Omental fat pad (tissue), 4 donors: ENCODE measurements around the gene SSH3. TPM values are rescaled to one million over a fixed set of nuclear protein-coding genes. Genes with fewer than 3 reads are reported as not detected.

Source experiments
- ATAC-seq: fragments of 150-250 bp; one replicate; pipeline ENCODE4 v1.9.1; 2016; ENCODE audit warnings: mild to moderate bottlenecking, moderate library complexity; ENCODE audit not compliant: low FRiP score
- DNase-seq: peaks from one replicate; pipeline ENCODE4 v3.0.0-alpha.2; 2019; ENCODE audit warnings: low spot score
- CTCF ChIP-seq, 3 donors: fragments of 450-650 bp; IDR thresholded peaks; one replicate each; pipeline ENCODE4 v1.5.1; 2016 to 2017; ENCODE audit warnings: antibody characterized with exemption in 3 of 3, mild to moderate bottlenecking in 3 of 3, moderate library complexity in 2 of 3
- small RNA-seq: library from RNA; depleted of rRNA; stranded (forward); fragments of <200 nt; gene quantifications from one replicate; pipeline ENCODE3, GENCODE V24; 2016
- total RNA-seq, 4 donors: library from RNA; depleted of rRNA; stranded (reverse); fragments of >200 nt; gene quantifications; one replicate each; pipeline ENCODE4 v1.1.0, GENCODE V29; 2016

Gene SSH3
- total RNA-seq, 4 donors from 2014 or later: 22.6 to 44.6 (median 28.3) TPM

- ATAC-seq (no peak), DNase-seq (no peak)
- no peak for TF ChIP-seq CTCF (IDR thresholded peaks at IDR 0.05)
Observed at GRCh38 chr11:67356387-67356863, 53.1 kb downstream of the SSH3 start.

- peak in 1 of 3 donors; percentile 29 for TF ChIP-seq CTCF (IDR thresholded peaks at IDR 0.05)
- ATAC-seq (peak; percentile 7), DNase-seq (no peak)
Observed at GRCh38 chr11:67356864-67357561, 53.7 kb downstream of the SSH3 start.

- no peak for DNase-seq
- ATAC-seq: no peak
Observed at GRCh38 chr11:67357831-67358670, 54.7 kb downstream of the SSH3 start.

More at GRCh38 chr11:67357831-67358670, 54.7 kb downstream of the SSH3 start:
- no peak for TF ChIP-seq CTCF (IDR thresholded peaks at IDR 0.05)

Small RNA genes lying within 50 kb of the gene (small RNA-seq; reads per million reads assigned to genes)
- gene RN7SKP239: not detected

Other genes starting within 250 kb of the SSH3 start
- 10 to 100 TPM in 3 of 4 donors, 1 to 10 TPM in 1; 6.9 to 29.9 (median 22.6) TPM for gene RHOD, start 246.7 kb upstream of the SSH3 start, total RNA-seq
- gene KDM2A, start 184.3 kb upstream of the SSH3 start, total RNA-seq: 10 to 100 TPM; 47.4 to 83.6 (median 56.6) TPM
- 100 to 1,000 TPM in 1 of 4 donors, 10 to 100 TPM in 3; 42.6 to 106 (median 50.7) TPM for gene GRK2, start 37.1 kb upstream of the SSH3 start, total RNA-seq
- gene ANKRD13D, start 14.2 kb upstream of the SSH3 start, total RNA-seq: 10 to 100 TPM; 18.6 to 78.2 (median 28.6) TPM
- gene POLD4, start 50.0 kb downstream of the SSH3 start, total RNA-seq: 100 to 1,000 TPM in 1 of 4 donors, 10 to 100 TPM in 3; 67.5 to 141 (median 81.9) TPM
- gene CLCF1, start 70.1 kb downstream of the SSH3 start, total RNA-seq: 10 to 100 TPM in 3 of 4 donors, 1 to 10 TPM in 1; 4.1 to 51.4 (median 25.1) TPM
- 10 to 100 TPM in 2 of 4 donors, 1 to 10 TPM in 2; 5.5 to 18.0 (median 10.4) TPM for gene RAD9A, start 88.5 kb downstream of the SSH3 start, total RNA-seq
- gene PPP1CA, start 98.3 kb downstream of the SSH3 start, total RNA-seq: 100 to 1,000 TPM in 2 of 4 donors, 10 to 100 TPM in 2; 91.9 to 110 (median 97.6) TPM
- gene TBC1D10C, start 100.6 kb downstream of the SSH3 start, total RNA-seq: 1 to 10 TPM; 1.6 to 7.1 (median 3.4) TPM
- 10 to 100 TPM in 1 of 4 donors, 1 to 10 TPM in 2, under 1 TPM in 1; 0.47 to 42.6 (median 7.5) TPM for gene CARNS1, start 112.1 kb downstream of the SSH3 start, total RNA-seq
- gene RPS6KB2, start 125.0 kb downstream of the SSH3 start, total RNA-seq: 10 to 100 TPM; 27.4 to 45.0 (median 30.7) TPM
- 1 to 10 TPM; 5.5 to 6.7 (median 6.3) TPM for gene PTPRCAP, start 134.2 kb downstream of the SSH3 start, total RNA-seq
- 10 to 100 TPM; 55.9 to 70.9 (median 63.9) TPM for gene CORO1B, start 139.9 kb downstream of the SSH3 start, total RNA-seq
- not detected for gene GPR152, start 149.2 kb downstream of the SSH3 start, total RNA-seq
- 1 to 10 TPM in 3 of 4 donors, under 1 TPM in 1; 0.65 to 4.6 (median 3.0) TPM for gene CABP4, start 151.8 kb downstream of the SSH3 start, total RNA-seq
- gene TMEM134, start 165.7 kb downstream of the SSH3 start, total RNA-seq: 10 to 100 TPM; 33.6 to 56.6 (median 44.0) TPM
- 10 to 100 TPM; 51.2 to 67.5 (median 62.1) TPM for gene AIP, start 179.5 kb downstream of the SSH3 start, total RNA-seq
- gene PITPNM1, start 201.8 kb downstream of the SSH3 start, total RNA-seq: 10 to 100 TPM; 15.0 to 58.2 (median 26.6) TPM
- gene CDK2AP2, start 204.6 kb downstream of the SSH3 start, total RNA-seq: 10 to 100 TPM; 23.5 to 50.5 (median 34.7) TPM
- gene CABP2, start 219.9 kb downstream of the SSH3 start, total RNA-seq: not detected